Skeletal muscle tissue (tissue), 4 donors: ENCODE results near the gene FOXJ3. TPM values are rescaled to one million over a fixed set of nuclear protein-coding genes. Genes with fewer than 3 reads are reported as not detected.

Source experiments
- H3K27ac ChIP-seq: one replicate; pipeline ENCODE4 v1.7.0; 2013; ENCODE audit warnings: mild to moderate bottlenecking, low read depth, low read length, inconsistent platforms
- H3K27me3 ChIP-seq, 3 donors: one replicate each; pipeline ENCODE4 v1.7.0; 2013; ENCODE audit warnings: low read length in 3 of 3; ENCODE audit not compliant: control insufficient read depth in 3 of 3, insufficient read depth in 3 of 3
- H3K36me3 ChIP-seq, 3 donors: one replicate each; pipeline ENCODE4 v1.7.0; 2013; ENCODE audit warnings: low read length in 3 of 3; ENCODE audit not compliant: control insufficient read depth in 3 of 3, insufficient read depth in 3 of 3
- H3K4me1 ChIP-seq, 3 donors: one replicate each; pipeline ENCODE4 v1.7.0; 2013; ENCODE audit warnings: low read length in 3 of 3, mild to moderate bottlenecking in 3 of 3; ENCODE audit not compliant: control insufficient read depth in 3 of 3, insufficient read depth in 3 of 3
- H3K4me3 ChIP-seq, 3 donors: one replicate each; pipeline ENCODE4 v1.7.0; 2013; ENCODE audit warnings: low read length in 3 of 3
- H3K9ac ChIP-seq, 3 donors: one replicate each; pipeline ENCODE4 v1.7.0; 2013; ENCODE audit warnings: low read length in 3 of 3, mild to moderate bottlenecking in 3 of 3, moderate library complexity in 2 of 3, low read depth in 1 of 3
- H3K9me3 ChIP-seq, 3 donors: one replicate each; pipeline ENCODE4 v1.7.0; 2013; ENCODE audit warnings: low read length in 3 of 3; ENCODE audit not compliant: control insufficient read depth in 3 of 3
- total RNA-seq: library from RNA; depleted of rRNA; stranded (reverse); fragments of >200 nt; gene quantifications from one replicate; pipeline ENCODE4 v1.2.3, GENCODE V29; 2014
- donor health status: Osteomylitis.

FOXJ3 gene
- total RNA-seq, result 65.2 TPM

DNA sequence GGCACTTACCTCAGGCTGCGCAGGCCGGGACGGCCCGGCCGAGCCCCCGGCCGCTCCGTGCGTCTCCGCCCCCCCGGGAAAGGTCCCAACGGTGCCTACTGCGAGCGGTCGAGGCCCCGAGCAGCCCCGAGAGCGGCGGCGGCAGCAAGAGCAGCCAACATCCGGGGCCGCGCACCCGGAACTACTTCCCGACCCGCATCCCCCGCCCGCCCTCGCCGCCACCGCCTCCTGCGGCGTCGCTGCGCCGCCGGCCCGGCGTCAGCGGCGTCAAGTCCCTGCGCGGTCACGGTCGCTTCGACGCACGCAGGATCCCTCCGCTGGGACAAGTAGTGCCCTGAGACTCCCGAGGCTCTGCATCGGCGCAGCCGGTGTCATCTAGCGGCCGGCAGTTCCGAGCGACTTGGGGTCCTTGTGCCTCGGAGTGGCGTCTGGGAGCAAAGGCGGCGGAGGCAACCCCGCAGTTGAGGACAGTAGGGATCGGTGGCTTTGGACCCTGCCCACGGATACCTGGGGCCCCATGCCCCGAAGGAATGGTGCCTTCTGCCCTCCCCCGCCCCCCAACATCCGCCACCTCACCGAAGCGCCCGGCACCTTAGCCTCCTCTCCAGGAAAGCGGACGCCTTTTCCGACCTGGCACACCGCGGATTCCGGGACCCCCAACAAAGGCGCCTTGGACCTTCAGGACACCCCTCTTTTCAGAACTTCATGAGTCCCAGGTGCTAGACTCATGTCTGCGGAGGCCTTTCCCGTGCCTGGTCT, at the start of gene FOXJ3:
FOXJ3 (minus strand) TSS at position 186 of the 759 bp plus-strand sequence. CDS start 24,142 bp downstream, outside the sequence.
- Histone ChIP-seq H3K4me1 (peaks cover 18 to 32% (median 23%) of the 10 kb centered on the region in 3 donors), H3K36me3 (no peaks in the 10 kb centered on the region)

DNA sequence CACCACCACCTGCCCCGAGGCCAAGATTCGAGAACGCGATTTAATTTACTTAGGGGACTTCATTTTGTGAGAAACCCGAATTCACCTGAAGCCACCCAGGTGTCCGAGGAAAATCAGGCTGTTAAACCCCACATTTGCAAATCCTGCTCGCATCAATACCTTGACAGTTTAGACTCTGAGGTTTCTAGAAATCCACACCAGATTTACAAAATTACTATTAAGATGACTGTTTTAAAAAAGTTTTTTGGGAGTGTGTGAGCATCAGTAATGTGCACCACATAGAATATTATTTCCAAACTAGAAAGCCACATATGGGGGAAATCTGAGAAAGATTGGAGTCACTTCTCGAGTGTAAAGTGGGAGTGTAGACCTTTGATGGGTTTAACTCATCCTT, 46.2 kb upstream of the FOXJ3 start:
- Histone ChIP-seq H3K9ac (peak overlapping the region; percentile 5 to 73 (median 47)), H3K9me3 (no peaks in the 10 kb centered on the region), H3K27me3 (peaks cover 0 to 7% (median 6%) of the 10 kb centered on the region in 3 donors), H3K27ac (no peak overlapping the region), H3K4me1 (peaks cover 5 to 9% (median 8%) of the 10 kb centered on the region in 3 donors), H3K4me3 (peak overlapping the region; percentile 64 to 73 (median 71)), H3K36me3 (no peaks in the 10 kb centered on the region)

More for the DNA sequence above, at the start of gene FOXJ3:
- H3K9me3 ChIP-seq, result no peaks in the 10 kb centered on the region
- peak within 1 kb of the TSS; percentile 90 to 99 (median 94) for H3K4me3 ChIP-seq
- no peaks in the 10 kb centered on the region for H3K27me3 ChIP-seq
- peak within 1 kb of the TSS; percentile 94 to 95 (median 95) for H3K9ac ChIP-seq
- H3K27ac ChIP-seq, result peak within 1 kb of the TSS; percentile 95

- peaks cover 5 to 9% (median 8%) of the 10 kb centered on the region in 3 donors for H3K4me1 ChIP-seq
- H3K9ac ChIP-seq, result peak within 1 kb of the TSS; percentile 5 to 73 (median 47)
- no peaks in the 10 kb centered on the region for H3K36me3 ChIP-seq
- no peaks in the 10 kb centered on the region for H3K9me3 ChIP-seq
- H3K27me3 ChIP-seq, result peaks cover 0 to 6% (median 4%) of the 10 kb centered on the region in 3 donors
- H3K27ac ChIP-seq, result no peak within 1 kb of the TSS
- H3K4me3 ChIP-seq, result peak within 1 kb of the TSS; percentile 64 to 73 (median 71)
Measured at GRCh38 chr1:42380586-42381279, 45.7 kb upstream of the FOXJ3 start, which contains the start of gene RIMKLA. RIMKLA (plus strand) TSS chr1:42380792; CDS start chr1:42380935, 143 bp downstream.

GRCh38 chr1:42379794-42380585, 45.0 kb upstream of the FOXJ3 start:
- H3K27ac ChIP-seq, result no peak overlapping the region
- no peaks in the 10 kb centered on the region for H3K36me3 ChIP-seq
- peaks cover 0 to 6% (median 4%) of the 10 kb centered on the region in 3 donors for H3K27me3 ChIP-seq
- peak overlapping the region in 1 of 3 donors; percentile 28 for H3K9ac ChIP-seq
- no peaks in the 10 kb centered on the region for H3K9me3 ChIP-seq
- H3K4me1 ChIP-seq, result peaks cover 5 to 9% (median 8%) of the 10 kb centered on the region in 3 donors
- peak overlapping the region; percentile 63 to 73 (median 63) for H3K4me3 ChIP-seq

GRCh38 chr1:42372796-42373195, 37.8 kb upstream of the FOXJ3 start:
- Histone ChIP-seq H3K4me3 (no peak overlapping the region), H3K36me3 (no peaks in the 10 kb centered on the region), H3K9me3 (no peaks in the 10 kb centered on the region), H3K4me1 (no peaks in the 10 kb centered on the region), H3K27me3 (peaks cover 0 to under 1% (median 0%) of the 10 kb centered on the region in 3 donors), H3K9ac (no peak overlapping the region), H3K27ac (no peak overlapping the region)

DNA sequence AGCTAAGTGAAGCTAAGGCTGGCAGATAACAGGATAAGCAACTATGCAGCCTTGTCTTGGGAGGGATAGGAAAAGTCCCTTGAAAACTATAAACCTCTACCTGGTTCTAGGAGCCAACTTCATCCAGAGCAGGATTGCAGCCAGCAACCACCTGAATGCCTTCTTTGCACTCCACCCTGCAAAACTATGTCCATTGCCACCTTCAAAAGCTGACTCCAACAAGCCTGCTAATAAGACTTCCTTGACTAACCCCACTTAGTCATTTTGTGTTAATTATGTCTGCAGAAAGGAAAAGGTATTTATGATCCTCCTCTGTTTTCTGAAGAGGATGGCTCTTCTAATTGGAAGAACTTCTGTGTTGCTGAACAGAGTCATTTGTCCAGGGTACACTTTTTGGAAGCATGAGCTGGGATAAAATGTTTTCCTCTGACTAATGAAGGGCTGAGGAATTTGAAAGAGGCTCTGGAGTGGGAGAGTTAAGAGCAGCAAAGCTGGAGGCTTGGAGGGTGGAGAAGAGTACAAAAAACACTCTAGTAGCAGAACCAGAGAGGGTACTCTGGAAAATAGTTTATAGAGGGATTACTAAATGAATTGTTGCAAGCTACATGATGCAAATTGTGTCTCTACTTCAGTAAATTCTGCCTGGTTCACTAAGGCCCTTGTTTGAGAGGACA, 36.0 kb upstream of the FOXJ3 start:
- Histone ChIP-seq H3K27me3 (peaks cover 0 to 5% (median 0%) of the 10 kb centered on the region in 3 donors), H3K4me1 (no peaks in the 10 kb centered on the region), H3K9ac (no peak overlapping the region), H3K4me3 (no peak overlapping the region), H3K36me3 (no peaks in the 10 kb centered on the region), H3K27ac (no peak overlapping the region), H3K9me3 (no peaks in the 10 kb centered on the region)

DNA sequence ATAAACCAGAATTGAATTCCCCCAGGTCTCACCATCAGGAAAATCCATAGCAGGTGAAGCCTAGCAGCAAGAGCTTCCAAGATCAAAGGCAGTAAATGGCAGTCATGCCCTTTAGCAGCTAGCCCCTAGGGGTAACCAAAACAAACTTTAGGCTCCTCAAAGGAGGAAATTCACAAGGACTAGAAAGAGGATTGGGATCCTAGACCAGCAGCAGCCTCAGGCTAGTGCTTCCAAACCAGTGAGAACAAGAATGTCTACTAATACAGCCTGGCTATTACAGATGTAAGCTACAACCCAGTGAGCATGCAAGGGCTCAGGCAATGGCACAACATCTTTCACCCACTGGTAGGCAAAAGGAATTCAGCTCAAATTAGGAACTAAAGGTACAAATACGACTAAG, 34.4 kb upstream of the FOXJ3 start:
- peaks cover 0 to 5% (median 0%) of the 10 kb centered on the region in 3 donors for H3K27me3 ChIP-seq
- H3K4me3 ChIP-seq, result no peak overlapping the region
- no peaks in the 10 kb centered on the region for H3K36me3 ChIP-seq
- H3K4me1 ChIP-seq, result no peaks in the 10 kb centered on the region
- no peak overlapping the region for H3K9ac ChIP-seq
- no peak overlapping the region for H3K27ac ChIP-seq
- H3K9me3 ChIP-seq, result no peaks in the 10 kb centered on the region

DNA sequence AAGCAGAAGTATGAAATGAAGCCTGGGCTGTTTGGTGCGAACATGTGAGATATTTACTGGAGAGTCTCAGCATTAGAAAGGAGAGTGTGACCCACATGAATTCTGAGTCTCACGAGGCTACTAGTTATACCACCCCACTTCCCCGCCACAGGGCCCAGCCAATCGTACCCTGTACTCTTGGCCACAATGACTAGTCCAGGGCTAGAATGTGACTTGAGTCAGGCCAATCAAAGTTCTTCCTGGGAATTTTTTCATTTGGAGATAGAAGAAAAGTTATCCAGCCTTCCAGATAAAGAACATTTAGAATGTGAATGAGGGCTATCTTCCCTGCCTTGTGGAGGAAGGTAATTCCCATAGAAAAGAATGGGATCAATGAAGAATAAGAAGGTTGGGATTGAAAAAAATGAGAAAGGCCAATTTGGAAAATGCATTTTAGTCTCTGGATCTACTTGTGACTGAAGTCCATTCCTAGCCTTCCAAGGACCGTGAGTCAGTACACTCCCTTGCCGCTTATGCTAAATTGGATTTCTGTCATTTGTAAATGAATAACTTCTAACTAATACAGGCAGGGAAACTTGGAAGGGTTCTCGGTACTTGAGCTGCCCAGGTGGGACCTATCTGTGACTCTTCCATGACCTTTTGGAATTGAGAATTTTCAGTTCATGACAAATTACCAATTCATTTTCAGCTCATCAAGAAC, 33.2 kb upstream of the FOXJ3 start:
- Histone ChIP-seq H3K36me3 (no peaks in the 10 kb centered on the region), H3K4me3 (no peak overlapping the region), H3K4me1 (no peaks in the 10 kb centered on the region), H3K9ac (no peak overlapping the region), H3K27ac (no peak overlapping the region), H3K27me3 (peaks cover 0 to 5% (median 0%) of the 10 kb centered on the region in 3 donors), H3K9me3 (no peaks in the 10 kb centered on the region)

DNA sequence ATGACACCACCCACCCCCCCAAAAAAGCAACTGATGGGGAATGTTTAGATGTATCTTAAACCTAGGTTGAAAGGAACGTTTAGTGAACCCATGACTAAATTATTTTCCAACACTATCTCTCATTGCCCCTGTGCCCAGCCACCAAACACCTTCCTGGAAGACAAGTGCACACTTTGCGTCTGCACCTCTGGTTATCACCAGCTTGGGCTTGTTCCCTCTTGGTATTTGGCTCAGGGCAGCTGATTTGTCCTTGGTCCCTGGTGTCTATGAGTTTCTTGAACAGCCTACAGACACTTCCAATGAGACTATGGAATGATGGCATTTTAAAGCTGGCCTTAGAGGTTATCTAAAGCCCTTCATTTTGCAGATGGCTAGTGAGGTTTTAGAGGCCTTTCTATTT, 30.1 kb upstream of the FOXJ3 start:
- peaks cover 0 to 5% (median 0%) of the 10 kb centered on the region in 3 donors for H3K27me3 ChIP-seq
- no peak overlapping the region for H3K4me3 ChIP-seq
- no peaks in the 10 kb centered on the region for H3K4me1 ChIP-seq
- H3K9ac ChIP-seq, result no peak overlapping the region
- H3K9me3 ChIP-seq, result no peaks in the 10 kb centered on the region
- H3K27ac ChIP-seq, result no peak overlapping the region
- H3K36me3 ChIP-seq, result no peaks in the 10 kb centered on the region
